Measurements from ENCODE around the gene MAST2.

GRCh38 chr1:45820173-45820572, 16.8 kb downstream of the MAST2 start:
- TF ChIP-seq CTCF (IDR thresholded peaks at IDR 0.05) (no peak), POLR2A (IDR thresholded peaks at IDR 0.05) (no peak), POLR2AphosphoS5 (IDR thresholded peaks at IDR 0.05) (no peak), EP300 (IDR thresholded peaks at IDR 0.05) (no peak)
